Stimulated activated CD4-positive, alpha-beta T cell treated with anti-CD3 and anti-CD28 coated beads, TNF-alpha, amount 100 ng/mL, for 4 hours (primary cell): Measurements from ENCODE around the gene SLC30A4.

Experiments used
- DNase-seq, 3 experiments: peaks; one replicate each; pipeline ENCODE4 v3.0.0-alpha.2; 2020; ENCODE audit warnings: low read depth in 3 of 3

The SLC30A4 gene

DNA sequence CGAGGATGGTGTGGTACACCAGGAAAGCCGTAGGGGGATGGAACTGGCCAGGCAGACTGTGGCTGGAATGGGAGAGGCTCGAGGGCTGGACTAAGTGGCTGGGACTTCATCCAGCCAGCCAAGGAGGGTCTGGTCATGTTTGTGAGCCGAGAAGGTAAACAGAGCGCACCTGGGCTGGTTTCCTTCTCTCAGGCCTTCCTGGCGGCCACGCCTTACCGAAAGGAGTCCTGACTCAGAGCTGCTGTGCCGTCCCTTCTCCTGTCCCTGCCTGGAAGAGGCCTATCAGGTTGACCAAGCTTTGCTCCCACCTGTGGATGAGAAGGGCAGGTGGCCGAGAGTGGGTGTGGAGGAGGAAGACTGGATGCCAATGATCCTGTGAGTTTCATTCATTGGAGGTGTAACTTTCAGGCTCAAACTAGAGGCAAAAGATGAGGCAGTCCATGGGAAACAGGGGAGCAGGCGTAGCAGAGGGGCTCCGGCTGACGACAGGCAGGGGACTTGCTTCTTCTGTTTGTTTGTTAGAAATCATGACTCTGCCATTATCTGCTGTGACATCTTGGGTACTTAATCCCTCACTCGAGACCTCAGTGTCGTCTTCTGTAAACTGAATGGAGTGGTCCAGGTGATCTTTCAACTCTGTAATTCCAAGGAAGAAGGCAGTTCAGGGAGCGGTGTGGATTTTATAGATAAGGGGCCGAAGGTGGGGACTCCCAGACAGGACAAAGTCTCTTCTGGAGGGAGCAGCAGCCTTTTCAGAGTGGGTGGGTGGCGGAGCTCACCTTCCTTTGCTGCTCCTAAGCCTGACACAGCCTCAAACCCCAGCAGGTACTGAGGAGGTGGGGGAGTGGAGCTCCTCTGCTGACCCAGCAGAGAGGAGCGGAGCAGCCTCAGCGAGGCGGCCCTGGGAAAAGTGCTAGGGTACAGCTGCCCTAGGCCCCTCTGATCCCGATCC lies 72.4 kb downstream of the SLC30A4 start:
- DNase-seq, result no peak

DNA sequence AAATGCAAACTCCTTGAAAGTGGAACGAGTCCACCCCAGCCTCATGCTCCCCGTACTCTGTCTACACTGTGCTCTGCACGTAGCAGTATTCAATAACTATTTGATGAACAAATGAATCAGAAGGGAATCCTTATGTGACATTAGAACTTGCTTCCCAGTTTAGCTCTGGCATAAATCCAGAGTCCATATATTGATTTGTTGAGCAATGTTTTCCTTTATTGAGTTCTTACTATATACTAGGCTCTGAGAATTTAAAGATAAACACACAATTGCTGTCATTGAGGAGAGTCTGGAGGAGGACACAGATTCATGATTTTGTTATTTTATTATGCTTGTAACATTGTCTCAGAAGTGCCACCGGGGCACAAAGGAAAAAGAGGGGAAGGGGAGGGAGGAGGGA lies 73.2 kb downstream of the SLC30A4 start:
- no peak for DNase-seq

DNA sequence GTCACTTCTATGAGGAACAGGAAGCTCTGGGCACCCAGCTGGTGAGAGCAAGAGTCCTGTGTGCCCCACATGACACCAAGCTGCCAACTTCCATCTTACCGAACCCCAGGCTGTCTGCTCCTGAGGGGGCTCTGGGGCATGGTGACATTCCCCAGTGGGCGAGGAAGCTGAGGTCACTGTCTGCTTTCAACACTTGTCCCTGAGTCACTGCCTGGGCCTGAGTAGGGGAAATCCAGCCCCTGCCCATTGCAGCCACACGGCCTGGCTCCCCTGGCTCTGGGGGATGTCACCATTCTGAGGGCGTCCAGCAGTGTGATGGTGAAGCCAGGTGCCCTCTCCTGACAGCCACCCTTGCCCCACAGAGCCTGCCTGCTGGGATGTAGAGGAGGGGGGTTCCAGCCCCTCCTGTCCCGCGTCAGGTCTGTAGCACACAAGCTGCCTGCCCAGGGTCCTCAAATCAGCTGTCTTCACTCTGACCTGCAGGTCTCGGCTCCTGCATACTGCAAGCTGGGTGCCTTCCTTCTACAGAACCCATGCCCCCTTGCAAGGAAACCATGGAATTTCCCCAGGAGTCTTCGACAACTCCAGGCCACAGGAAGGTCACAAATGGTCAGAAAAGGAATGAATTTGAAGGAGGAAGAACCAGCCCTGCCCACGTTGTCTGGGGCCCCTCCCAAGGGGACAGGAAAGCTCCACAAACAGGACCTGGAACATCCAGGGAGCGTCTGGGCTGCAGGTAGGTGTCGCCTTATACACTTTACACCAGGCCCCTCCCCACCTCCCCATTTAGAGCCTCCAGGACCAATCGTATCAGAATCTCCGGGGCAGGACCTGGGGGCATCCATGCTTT lies 74.3 kb downstream of the SLC30A4 start:
- no peak for DNase-seq

DNA sequence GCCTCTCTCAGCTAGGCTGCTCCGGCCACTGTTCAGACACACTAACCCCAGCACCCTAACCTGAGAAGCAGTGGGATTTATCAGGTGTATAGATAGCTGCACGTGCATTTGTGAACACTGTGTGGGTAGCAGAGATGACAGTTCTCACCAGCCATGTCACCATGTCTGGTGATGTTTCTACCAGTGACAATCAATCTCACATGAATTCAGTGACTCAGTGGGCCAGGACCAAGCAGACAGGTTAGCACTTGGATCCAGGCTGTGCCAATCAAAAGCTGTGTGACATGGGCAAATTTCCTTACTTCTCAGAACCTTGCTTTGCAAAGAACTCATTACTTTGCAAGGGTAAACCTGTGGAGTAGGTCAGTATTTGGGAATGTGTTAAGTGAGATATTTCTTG lies 78.9 kb downstream of the SLC30A4 start:
- no peak for DNase-seq

DNA sequence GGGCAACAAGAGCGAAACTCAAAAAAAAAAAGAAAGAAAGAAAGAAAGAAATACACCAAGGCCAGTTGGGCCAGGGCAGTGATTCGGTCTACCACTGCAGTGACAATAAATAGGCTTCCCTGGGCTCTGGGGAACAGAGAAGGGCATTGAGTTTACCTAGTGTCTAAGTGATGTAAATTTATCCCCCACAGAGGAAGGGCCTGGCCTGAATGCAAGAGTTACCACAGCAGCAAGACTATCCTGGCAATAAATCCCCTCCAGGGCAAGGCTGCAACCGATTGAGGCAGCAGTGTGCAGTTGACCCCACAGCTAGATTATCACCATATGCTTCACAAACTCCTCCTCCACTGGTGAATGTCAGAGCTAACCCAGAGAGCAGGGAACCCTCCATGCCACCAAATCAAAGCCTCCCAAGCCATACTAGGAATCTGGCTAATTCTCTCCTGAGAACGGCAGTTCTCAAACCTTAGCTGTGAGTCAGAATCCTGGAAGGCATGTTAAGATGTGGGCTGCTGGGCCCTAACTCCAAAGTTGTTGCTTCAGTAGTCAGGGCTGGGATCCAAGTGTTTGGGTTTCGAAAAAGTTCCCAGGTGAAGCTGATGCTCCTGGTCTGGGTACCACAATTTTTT lies 79.9 kb downstream of the SLC30A4 start:
- no peak for DNase-seq

DNA sequence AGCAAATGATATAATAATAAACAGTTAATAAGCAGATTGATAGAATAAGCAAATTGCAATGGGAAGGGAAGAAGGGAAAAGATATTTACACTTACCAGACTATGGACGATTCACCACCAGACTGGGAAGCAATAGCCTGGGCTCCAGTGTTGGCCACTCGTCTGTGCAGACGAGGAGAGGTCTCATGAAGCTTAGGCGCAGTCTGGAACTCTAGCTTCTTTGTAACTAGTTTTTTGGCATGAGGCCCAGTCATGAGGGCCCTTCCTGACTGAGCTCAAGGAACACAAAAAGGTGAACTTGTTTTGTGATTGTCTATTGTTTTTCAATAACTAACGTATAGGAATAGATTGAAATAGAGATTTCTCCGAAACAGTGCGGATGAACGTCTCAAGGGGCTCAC lies 80.9 kb downstream of the SLC30A4 start:
- DNase-seq, result no peak

DNA sequence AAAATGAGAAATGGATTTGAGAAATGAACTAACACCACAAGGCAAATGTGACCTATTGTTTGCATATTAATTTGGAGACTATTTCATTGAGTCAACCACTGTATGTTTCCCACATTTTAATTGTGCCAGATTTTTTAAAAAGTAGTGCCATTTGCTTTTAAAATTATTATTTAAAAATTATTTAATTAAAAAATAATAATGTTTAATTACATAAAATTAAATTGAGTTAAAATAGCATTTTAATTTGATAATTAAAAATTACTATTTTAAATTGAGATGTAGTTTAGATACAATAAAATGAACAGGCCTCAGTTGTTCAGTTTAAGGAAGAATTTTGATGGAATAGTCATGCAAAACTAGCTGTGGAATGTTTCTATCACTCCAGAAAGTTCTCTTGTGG lies 81.5 kb downstream of the SLC30A4 start:
- DNase-seq, result no peak

DNA sequence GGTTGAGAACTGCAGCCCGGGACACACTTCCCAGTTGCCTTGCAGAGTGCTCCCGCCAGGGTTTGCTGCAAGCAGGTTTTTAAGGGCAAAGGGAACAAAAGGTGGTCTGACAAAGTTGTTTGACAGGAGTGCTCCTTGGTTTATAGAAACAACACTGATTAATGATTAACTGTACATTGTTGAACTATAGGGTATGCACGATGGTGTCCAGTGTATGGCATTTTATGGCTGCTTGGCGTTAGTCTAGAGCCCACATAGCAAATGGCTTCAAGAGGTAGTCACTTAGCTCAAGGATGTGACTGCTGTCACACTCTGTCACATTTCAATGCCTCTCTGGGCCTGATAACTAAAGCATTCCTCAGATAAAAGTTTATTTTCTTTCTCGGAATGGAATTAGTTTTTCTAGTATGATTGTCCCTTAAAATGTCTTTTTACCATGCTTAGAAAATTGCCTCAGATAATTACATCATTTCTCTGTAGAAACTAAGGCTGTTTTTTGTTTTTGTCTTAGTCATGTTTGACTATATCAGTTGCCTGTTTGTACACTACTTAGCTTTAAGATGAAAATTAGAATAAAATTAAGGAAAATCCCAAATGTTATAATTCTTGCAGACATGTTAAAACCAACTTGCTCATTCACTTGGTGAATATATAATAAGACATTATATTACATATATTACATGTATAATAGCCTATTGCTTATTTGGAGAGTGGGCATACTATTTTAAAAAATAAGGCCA lies 82.9 kb downstream of the SLC30A4 start:
- no peak for DNase-seq

DNA sequence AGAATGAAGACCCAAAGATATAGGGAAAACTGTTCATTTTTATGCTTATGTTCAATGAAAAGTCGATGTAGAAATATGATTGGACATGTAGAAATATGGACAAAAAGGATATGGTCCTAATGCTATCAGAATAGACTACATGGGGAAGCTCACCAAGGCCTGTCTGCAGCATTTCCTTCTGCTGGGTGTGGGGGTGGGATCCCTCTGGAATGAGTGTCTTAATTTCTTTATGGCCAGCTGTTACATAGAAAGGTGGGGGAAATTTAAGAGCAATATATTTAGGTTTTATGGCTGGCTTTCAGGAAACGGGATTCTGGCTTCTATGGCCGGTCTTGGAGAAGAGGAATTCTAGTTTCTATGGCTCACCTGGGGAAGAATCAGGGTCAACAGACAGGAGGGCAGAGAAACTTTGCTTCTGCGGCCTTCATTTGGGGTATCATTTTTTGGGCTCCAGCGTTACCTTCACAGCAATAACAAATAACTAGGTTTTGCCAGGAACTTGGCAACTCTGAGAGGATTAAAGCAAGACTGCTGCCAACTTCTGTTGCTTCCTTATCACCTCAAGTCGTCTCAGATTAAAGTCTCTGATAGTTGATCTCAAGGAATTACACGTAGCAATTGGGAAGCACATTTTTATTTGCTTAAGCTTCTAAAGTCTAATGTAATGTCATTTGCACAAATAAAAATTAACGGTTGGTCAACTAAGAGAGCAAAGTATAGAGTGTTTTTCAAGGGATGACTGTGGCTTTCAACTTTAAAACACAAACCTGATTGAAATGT lies 87.2 kb downstream of the SLC30A4 start:
- DNase-seq, result no peak

DNA sequence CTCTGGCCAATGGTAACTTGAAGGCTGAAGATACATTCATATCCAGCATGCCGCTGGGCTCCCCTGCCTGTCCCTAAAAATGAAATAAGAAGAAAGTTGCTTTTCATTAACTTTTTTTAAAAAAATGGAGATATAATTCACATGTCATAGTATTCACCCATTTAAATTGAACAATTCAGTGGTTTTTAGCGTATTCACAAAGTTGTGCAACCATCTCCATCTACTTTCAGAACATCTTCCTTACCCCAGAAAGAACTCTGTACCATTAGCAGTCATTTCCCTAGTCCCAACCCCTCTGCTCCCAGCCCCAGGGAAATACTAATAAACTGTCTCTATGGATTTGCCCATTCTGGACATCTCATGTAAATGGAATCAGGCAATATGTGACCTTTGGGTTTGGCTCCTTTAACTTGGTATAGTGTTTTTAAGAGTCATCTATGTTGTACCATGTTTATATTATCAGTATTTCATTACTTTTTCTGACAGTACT lies 88.4 kb downstream of the SLC30A4 start:
- no peak for DNase-seq

DNA sequence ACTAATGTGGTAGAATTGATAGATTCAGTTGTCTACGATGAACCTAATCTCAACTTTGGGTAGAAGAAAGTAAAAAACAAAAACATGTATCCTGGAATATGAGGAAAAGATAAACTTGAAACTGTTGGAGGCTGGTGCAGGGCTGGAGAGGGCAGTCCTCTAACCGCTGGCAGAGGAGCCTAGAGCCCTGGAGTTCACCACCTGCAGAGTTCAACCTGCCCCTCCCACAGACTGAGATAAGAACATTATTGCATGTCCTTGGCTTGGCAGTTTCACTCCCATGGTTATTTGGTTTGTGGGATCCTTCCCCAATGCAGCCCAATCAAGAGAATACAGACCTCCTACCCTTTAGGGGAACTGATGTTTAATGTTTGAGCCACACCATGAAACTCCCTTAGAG lies 91.0 kb downstream of the SLC30A4 start:
- DNase-seq, result no peak

DNA sequence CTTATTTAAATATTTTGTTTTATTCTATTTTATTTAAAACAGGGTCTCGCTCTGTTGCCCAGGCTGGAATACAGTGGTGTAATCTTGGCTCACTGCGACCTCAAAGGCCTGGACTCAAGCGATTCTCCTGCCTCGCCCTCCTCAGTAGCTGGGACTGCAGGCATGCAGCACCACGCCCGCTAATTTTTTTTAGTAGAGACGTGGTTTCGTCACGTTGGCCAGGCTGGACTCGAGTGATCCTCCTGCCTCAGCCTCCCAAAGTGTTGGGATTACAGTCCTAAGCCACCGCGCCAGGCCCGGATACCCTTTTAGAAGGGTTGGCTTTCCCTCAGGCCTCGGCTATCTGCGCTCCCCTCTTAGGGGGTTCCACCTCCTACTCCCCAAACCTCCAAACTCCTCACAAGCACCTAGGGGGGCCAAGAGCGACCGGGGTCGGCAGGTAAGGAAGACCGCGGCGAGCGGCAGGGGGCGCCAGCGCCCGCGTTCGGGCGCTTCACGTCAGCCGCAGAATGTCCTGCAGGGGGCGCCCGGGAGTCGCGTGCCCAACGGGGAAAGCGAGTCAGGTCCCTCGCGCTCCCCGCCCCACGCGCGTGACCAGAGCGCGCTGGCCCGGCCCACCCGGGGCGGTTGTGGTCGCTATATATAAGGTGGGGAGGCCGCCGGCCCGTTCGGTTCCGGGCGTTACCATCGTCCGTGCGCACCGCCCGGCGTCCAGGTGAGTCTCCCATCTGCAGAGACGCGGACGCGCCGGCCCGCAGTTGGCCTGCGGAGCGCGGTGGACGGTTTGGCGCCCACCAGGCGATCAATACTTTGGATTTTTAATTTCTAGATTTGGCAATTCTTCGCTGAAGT lies 92.4 kb downstream of the SLC30A4 start:
- DNase-seq, result peak; percentile 71 to 87 (median 77)
